Fibroblast of peridontal ligament (primary cell): ENCODE measurements around the gene CCDC81.
"Not testable (repeated sequence)": the region's sequence is repeated elsewhere in the genome, so short reads cannot be mapped to it uniquely, and the experiment has no call there.

ENCODE experiments used
- DNase-seq: peaks from one replicate; pipeline ENCODE4 v3.0.0-alpha.2; 2010; ENCODE audit errors: extremely low read depth

CCDC81 gene

DNA sequence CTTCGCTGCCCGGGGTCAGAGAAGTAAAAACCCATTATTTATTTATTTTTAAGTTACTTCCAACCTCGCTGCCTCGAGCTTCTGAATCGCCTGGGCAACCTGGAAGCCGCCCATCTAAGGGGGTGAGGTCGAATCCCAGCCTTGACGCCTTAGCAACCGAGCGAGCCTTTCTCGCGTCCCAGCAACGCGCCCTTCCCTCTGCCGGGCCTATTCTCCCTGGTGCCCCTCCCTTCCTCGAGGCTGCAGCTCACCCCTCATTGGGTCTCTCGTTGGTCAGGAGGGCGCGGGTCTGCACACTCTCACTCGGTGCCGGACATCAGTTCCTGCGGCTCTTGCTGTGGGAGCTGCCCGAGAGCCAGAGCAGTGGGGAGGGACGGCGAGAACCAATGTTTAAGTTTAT is at the start of gene CCDC81:
Gene CCDC81 (plus strand): TSS at position 302 of the 400 bp plus-strand sequence. CDS start 277 bp downstream, outside the sequence.
- DNase-seq, result no peak

DNA sequence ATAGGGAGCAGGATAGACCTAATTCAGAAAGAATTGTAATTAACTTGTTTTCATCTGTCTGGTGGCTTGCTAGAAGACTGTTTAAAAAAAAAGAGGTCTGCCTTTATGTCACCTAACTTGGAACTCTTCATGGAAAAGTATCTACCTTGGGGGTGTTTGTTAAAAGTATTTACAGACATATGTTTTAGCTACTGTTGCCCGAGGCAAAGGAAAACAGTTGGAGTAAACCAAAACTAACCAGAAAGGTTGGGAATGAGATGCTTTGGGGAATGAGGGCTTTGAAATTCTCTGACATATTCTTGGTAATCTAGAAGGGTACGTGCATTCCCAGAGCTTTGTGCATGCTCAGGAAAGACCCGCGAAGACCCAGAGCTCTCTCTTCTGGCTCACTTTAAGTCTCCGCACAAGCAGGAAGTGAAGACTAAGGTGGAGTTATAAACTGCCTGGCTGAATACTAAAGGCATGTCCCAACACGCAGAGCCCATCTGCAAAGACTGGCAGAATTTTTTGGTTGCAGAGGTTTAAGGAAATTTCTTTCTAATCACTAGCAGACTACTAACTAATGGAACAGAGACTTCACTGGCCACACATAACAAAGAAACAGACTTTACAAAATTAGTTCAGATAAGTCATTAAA is 39.4 kb upstream of the CCDC81 start:
- no peak for DNase-seq

DNA sequence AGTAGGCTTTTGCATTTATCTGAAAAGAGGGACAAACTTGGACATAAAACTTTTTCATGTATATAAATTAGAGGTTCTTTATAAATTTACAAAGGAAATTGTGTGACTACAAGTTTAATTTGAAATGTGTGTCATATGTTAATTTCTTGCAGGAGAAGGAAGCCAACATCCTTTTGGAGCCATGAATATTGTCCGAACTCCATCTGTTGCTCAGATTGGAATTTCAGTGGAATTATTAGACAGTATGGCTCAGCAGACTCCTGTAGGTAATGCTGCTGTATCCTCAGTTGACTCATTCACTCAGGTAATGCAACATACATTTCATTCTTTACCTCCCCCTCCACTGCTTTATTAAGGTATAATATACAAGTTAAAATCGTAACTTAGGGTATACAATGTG is 37.5 kb upstream of the CCDC81 start:
- no peak for DNase-seq

DNA sequence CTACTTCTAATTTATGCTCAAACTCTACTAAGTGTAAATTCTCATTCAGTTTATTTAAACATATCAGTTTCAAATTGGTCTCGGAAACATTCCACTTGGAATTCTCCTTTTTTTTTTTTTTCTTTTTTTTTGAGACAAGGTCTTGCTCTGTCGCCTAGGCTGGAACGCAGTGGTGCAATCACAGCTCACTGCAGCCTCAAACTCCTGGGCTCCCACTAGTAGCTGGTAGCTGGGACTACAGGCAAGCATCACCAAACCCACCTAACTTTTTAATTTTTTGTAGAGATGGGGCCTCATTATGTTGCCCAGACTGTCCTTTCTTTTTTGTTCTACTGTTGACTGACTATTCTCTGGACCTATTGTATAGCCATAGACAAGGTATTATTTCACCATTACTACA is 33.3 kb upstream of the CCDC81 start:
- no peak for DNase-seq

DNA sequence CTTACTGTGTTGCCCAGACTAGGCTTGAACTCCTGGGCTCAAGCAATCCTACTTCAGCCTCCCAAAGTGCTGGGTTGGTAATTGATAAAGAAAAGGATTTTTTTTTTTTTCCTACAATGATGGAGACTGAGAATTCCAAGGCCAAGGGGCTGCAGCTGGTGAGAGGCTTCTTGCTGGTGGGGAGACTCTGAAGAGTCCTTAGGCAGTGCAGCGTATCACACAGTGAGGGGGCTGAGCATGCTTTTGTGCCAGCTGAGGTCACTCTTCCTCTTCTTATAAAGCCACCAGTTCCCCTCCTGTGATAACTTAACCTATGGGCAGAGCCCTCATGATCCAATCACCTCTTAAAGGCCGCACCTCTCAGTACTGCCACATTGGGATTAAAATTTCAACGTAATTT is 28.2 kb upstream of the CCDC81 start:
- DNase-seq, result no peak

DNA sequence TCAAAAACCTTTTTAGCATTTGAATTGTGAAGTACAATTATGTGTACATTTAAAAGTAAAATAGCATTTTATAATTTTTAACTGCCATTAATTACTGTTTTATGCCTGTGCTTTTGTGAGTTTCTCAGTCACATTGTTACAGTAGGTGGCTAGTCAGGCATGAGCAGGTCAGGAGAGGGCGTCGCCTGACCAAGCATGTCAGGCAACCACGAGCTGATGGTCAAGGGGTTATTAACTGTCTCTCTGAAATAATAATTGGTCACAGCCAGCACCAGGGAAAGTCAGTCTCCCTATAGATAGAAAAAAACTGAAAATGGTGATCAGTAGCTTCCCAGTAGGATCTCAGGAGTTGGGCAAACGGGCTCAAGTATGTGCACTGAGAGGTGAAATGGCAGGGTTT is 19.4 kb upstream of the CCDC81 start:
- no peak for DNase-seq

DNA sequence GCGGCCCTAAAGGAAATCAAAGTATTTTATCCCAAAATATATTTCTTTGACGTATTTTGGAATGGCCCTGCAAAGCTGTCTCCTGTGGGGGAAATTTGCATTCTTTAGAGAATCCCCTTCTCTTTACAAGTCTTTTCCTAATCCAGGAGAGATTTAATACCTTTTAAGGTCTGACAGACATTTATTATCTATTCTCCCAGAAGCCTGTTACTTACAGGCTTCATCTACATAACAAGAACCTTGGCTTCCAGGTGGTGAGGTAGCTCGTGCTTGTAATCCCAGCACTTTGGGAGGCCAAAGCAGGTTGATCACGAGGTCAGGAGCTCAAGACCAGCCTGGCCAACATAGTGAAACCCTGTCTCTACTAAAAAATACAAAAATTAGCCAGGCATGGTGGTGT is 17.3 kb upstream of the CCDC81 start:
- DNase-seq, result not testable (repeated sequence)

DNA sequence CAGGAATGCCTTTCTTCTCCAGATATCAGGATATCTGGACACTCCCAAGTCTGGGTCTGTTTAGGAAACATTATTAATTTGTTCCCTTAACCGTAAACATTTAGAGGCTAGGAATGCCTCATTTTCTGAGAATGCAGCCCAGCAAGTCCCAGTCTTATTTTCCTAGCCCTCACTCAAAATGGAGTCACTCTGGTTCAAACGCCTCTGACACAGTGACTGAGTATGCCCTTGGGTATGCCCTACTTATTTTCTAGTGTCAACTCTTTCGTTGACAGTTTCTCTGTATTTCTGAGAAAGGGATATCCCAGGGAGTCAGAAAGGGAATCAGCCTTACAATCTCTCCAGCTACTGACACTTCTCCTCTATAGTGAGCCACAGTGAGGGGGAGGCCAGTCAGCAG is 16.0 kb upstream of the CCDC81 start:
- DNase-seq, result no peak

DNA sequence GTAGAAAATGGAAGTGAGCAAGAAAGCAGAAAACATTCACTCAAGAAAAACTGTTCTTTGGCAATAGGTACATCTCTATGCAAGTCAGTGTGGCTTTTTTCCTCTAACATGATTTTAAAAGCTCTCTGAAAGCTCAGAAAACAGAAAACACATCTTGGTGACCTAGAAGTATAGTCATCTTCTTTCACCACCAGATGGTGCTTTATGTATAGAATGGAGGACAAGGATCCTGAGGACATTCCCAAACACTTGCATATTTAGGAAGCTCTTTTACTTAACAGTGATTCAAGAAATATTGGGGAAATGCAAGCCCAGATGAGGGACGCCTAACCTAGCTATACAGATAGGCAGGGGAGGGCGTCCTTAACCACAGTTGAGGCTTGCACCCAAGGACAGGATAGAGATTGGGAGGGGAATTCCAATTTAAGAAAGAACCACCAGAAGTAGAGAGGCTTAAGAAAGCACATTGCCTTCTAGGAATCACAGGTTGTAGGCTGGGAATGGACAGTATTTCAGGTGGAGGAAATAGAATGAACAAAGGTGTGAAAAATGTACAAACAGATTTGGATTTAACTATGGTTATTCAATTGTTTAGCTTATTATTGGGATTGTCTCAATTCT is 13.8 kb upstream of the CCDC81 start:
- peak; percentile 83 for DNase-seq

DNA sequence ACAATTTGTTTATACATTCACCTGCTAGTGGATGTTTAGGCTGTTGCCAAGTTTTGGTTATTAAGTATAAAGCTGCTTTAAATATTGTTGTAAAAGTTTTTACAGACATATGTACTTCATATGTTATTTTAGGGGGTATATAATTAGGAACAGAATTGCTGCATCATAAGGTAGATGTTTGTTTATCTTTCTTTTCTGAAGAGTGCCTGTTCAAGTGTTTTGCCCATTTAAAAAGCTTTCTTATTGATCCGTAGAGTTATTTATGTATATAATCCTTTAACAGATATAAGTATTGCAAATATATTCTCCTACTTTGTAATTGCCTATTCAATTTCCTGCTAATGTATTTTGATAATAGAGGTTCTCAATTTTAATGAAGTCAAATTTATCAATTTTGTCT is 11.3 kb upstream of the CCDC81 start:
- DNase-seq, result no peak

DNA sequence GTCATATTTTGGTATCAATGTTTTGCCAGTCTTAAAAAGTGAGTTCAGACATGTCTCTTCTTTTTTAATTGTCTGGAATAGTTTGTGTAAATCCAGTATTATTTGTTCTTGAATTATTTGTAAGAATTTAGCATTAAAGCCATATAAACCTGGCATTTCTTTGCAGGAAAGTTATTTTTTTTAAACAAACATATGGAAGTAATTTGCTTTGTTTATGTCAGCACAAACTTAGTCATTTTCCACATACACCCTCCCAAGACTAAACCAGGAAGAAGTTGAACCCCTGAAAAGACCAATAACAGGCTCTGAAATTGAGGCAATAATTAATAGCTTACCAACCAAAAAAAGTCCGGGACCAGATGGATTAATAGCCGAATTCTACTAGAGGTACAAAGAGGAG is 9.1 kb upstream of the CCDC81 start:
- peak; percentile 79 for DNase-seq

DNA sequence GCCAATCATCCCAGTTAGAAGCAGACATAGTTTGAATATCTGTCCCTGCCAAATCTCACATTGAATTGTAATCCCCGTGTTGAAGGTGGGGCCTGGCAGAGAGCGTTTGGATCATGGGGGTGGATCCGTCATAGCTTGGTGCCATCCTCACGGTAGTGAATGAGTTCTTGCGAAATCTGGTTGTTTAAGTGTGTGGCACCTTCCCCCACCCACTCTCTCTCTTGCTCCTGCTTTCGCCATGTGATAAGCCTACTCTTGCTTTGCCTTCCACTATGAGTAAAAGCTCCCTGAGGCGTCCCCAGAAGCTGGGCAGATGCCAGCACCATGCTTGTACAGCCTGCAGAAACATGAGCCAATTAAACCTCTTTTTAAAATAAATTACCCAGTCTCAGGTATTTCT is 5.0 kb upstream of the CCDC81 start:
- DNase-seq, result no peak

DNA sequence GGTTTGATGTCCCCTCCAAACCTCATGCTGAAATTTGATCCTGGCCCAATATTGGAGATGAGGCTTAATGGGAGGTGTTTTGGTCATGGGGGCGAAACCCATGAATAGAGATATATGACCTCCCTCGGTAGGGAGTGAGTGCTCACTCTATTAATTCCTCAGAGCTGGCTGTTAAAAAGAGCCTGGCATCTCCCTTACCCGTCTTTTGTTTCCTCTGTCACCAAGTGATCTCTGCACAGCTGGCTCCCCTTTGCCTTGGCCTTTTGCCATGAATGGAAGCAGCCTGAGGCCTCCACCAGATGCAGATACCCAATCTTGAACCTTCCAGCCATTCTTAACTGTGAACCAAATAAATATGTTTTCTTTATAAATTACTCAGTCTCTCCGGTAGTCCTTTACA is 4.5 kb upstream of the CCDC81 start:
- no peak for DNase-seq

DNA sequence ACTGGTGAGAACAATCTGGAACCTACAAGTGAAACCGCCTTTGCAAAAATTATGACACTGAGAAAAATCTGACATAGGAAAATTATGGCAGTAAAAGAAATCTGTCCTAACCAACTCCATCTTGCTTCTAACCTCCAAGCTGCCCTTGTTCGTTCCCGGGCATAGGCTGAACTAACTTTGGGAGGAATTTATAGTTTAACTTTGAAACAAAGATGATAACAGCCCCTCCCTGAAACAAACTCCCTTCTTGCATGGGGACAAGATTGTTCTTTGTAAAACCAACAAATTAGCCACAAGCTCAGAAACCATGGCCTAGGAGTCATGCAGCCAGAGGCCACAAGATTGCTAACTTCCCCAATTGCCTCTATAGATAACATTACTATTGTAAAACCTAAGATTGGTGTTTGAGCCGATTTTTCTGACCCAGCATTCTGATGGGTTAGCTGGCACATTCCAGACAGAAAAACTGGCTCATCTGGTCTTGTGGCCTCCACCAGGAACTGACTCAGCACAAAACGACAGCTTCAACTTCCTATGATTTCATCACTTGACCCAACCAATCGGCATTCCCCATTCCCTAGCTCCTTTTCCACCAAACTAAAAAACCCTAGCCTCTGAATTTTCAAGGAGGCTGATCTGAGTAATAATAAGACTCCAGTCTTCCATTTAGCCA is 3.6 kb upstream of the CCDC81 start:
- peak; percentile 57 for DNase-seq

DNA sequence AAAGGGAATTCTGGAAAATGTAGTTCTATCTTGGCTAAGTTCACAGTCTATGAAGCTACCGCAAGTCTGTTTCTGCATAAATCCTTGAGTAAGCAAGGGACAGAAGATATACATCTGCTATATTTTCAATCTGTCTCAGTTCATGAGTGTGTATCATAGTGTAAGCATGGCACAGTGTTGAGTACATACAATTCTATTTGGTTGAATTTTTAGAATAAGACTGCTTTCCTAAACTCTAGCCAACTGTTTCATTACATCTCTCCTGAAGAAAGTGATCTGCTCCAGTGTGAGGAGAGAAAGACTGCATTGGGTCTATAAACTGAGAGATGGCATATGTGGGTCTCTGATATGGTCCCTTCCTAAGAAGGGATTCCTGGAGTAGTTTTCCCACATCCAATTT is 2.6 kb upstream of the CCDC81 start:
- no peak for DNase-seq

DNA sequence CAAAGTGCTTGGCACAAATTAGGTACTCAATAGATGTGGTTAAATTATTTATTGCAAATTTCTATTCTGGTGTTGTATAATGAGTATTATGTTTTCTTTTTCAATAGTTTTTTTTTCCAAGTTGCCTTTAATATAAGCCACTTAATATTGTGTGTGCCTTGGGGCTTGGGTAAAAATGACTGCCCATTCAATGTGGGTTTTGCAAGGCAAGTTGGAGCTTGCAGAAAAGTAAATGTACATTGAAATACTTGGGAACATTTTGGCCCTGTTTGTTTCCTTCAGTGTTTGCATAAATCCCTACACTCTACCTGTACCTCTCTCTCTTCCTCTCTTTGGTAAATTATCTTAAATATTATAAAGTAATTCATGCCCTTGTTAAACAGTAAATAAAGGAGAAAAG is 2.1 kb upstream of the CCDC81 start:
- no peak for DNase-seq

DNA sequence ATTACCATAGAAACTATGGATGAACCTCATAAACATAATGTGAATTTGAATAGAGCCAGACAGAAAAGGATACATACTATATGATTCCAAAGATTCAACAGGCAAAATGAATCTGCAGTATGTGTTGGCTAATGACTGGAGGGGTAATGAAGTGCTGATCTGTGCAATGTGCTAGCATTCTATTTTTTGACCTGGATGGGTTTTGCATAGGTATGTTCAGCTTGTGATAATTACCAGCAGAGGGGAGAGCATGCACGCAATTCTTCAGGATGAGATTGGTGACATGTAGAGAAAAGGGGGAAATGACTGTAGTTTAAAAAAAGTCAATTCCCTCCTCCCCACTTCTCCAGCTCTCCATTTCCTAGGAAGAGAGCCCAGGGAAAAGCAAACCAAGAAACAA is 618 bp upstream of the CCDC81 start:
- DNase-seq, result no peak

DNA sequence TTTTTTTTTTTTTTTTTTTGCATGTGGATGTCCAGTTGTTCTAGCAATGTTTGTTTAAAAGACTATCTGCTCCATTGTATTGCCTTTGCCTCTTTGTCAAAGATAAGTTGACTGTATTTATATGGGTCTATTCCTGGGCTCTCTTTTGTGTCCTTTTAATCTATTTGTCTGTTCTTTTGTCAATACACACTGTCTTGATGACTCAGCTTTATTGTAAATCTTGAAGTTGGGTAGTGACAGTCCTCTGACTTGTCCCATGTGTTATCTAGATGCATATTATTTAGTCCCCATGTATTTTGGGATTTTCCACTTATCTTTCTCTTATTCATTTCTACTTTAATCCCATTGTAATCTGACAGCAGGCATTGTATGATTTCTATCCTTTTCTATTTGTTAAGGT is 3.3 kb downstream of the CCDC81 start:
- no peak for DNase-seq

DNA sequence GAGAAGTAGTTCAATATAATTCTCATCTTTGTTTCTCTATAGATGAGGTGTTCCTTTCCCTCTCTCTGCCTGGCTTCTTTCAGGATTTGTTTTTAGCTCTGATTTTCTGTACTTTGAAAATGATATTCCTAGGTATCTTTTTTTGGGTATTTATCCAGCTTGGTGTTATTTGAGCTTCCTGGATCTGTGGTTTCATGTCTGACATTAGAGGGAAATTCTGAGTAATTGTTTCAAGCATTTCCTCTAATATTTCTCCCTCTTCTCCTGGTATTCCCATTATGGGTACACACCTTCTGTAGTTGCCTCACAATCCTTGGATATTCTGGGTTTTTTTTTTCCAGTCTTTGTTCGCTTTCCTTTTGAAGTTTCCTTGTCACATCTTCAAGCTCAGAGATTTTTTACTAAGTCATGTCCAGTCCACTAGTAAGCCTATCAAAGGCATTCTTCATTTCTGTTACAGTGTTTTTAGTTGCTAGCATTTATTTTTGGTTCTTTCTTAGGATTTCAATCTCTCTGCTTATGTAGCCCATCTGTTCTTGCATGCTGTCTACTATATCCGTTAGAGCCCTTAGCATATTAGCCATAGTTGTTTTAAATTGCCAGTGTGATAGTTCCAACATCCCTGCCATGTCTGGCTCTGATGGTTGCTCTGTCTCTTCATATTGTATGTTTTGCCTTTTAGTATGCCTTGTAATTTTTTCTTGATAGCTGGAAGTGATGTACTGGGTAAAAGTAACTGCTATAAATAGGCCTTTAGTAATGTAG is 5.8 kb downstream of the CCDC81 start:
- no peak for DNase-seq

DNA sequence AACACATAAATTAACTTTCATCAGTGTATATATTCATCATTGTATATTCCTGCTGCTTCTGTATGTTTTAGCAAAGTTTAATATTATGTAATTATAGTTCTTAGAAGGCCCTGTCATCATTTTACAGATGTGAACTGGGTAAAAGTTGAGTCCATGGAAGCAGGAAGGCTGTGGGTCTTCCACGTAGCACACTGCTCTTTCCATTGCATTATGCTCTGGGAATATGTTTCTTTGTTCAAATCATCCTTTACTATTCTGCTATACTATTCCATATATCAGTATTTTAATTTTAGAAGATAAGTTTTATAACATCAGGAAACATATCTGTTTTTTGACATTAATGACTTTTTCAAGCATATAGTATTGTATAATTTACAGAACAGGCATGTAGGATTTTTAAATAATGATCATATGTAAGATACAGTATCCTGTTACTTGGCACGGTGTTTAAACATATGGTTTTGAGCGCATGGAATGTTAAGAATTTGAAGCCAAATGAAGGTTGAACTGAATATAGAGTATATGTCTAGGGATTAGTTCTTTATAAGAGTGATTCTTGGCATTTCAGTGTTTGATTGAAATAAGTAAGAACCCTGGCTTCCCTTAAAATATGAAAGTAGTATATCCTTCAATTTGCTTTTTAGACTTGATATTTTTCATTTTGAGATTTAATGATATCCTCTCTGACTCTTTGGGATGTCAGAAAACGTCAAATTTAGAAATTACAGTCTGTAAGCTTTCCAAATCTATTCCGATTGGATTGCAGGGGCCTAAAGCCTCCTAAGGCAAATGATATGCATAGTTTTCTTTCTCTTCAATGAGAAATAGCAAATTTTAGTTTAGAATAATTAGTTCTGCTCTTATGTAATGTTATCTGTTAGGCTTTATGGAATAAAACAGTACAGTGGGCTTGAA is 8.6 kb downstream of the CCDC81 start:
- peak; percentile 30 for DNase-seq

DNA sequence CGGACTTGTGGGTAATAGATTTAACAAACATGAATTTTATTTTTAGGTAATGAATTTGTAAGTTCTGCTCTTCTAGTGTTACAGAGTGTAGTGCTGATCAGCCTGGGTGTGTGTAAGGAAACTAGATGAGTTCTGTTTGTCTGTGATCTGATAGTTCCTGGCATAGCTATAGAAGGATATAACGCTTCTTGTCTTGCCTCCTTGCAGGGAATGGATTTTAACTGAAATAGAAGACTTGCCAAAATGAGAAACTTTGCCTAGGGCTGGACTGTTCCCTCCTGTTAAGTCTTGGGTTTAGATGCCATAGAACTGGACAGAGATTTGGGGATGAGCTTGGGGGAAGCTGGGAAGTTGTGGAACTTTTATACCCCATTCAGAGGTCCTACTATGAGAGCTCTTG is 11.6 kb downstream of the CCDC81 start:
- DNase-seq, result no peak

DNA sequence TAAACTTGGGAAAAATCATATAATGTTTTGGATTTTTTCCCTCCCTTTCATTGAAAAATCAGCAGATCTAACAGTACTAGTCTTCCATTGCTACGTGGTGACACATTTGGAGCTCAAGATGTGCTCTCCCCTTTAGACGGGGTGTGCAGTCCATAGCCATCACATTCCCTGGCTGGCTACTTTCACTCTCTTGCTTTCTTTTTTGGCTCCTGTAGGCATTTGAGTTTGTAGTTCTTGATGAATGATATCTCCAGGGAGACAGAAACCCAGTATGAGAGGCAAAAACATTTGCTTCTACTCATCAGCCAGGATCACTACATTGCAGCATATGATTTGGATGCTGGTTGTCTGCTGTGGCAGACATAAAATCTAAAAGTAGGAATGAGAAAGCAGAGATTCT is 12.1 kb downstream of the CCDC81 start:
- DNase-seq, result peak; percentile 73
